Measurements from ENCODE around the gene MACO1.
"Not testable (repeated sequence)": the region's sequence is repeated elsewhere in the genome, so short reads cannot be mapped to it uniquely, and the experiment has no call there.

The MACO1 gene, protein sequence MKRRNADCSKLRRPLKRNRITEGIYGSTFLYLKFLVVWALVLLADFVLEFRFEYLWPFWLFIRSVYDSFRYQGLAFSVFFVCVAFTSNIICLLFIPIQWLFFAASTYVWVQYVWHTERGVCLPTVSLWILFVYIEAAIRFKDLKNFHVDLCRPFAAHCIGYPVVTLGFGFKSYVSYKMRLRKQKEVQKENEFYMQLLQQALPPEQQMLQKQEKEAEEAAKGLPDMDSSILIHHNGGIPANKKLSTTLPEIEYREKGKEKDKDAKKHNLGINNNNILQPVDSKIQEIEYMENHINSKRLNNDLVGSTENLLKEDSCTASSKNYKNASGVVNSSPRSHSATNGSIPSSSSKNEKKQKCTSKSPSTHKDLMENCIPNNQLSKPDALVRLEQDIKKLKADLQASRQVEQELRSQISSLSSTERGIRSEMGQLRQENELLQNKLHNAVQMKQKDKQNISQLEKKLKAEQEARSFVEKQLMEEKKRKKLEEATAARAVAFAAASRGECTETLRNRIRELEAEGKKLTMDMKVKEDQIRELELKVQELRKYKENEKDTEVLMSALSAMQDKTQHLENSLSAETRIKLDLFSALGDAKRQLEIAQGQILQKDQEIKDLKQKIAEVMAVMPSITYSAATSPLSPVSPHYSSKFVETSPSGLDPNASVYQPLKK

DNA sequence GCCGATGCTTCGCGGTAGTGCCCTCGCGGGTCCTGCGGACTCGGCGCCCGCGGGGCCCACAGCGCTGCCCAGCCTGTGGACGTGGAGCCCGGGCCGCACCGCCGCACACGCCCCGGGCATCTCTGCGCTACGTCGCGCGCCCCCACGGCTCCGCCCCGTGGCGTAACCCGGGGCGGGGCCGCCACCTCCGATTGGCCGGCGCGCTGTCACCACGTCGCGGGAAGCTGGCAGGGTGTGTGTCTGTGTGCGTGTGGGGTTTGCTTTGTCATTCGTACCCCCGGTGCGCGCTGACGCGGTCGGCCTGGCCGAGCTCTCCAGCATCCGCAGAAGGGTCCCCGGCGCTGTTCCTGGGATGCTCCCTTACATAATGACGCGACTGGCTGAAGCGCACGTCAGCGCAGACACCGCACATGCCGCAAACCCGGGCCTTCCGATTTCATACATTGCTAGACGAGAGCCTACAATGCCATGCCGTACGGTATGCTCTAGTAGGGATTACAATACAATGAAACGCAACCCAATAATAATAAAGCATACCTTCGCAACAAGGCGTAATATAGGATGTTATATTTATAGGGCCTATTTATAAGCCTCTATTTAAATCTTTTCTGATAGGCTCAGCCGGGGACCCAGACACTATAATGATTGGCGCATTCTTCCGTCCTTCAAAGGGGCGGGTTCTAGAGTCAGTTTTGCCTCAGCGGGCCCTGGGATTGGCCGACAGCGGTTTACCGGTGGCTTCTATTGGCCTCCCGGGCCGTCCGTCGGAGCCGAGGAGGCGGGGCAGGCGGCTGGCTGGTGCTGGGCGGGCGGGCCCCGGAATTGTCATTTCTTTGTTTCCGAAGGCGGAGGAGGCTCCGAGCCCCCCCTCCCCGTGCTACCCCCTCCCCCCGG is at the start of gene MACO1:
Gene MACO1, plus strand, starts transcription at position 825 of the 894 bp plus-strand sequence. CDS start 202 bp downstream, outside the sequence.
- DNase-seq (ENCODE audit: insufficient read length, low spot score) (peak; percentile 89), FAIRE-seq (peak; percentile 97)

DNA sequence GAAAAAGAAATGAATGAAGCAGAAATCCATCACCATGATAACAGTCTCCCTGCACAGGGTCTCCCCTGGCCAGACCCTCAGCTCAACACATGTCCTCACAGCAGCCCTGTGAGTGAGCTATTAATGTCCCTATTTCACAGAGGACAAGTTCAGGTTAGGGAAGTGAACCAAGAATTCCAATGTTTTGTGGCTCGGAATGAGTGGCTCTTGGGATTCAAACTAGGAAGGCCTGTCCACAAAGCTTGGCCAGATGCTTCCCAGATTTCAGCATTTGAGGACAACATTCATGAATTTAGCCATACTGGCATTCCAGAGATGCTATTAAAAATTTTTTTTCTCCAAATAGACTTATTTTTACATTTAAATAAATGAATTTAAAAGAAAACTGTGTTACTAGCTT is 48.2 kb upstream of the MACO1 start:
- not testable (repeated sequence) for FAIRE-seq; DNase-seq (ENCODE audit: insufficient read length, low spot score)

DNA sequence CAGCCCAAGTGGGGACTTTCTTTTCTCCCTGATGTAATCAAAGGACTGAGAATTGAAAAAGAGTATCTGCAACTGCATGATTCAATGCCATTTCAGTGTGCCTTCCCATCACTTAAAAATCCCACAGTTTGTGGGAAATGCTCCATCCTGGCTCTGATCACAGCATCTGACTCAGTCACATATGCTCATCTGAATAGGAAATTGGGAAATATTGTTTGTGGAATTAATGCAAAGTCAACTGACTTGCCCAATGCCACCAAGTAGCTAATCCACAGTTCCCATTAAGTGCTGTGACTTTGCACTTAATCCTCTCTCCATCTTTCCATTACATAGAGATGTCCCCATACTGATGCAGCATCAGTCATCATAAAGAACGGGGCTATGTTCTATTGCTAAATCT is 47.6 kb upstream of the MACO1 start:
- FAIRE-seq; DNase-seq (ENCODE audit: insufficient read length, low spot score): not testable (repeated sequence)

DNA sequence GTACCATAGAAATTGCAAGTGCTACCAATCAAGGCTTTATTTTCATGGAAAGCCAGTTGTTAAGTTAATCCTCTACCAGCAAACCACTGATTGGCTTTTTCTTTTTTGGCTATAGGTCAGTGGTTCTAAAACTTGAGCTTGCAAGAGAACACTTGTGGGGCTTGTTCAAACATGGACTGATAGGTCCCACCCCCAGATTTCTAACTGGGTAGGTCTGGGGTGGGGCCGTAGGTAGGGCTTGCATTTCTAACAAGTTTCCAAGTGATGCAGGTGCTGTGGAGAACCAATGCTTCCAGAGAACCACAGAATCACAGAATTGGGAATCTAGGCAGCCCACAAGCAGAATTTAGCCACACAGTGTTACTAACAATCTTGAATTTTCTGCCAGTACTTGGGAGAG is 46.8 kb upstream of the MACO1 start:
- DNase-seq (ENCODE audit: insufficient read length, low spot score) = not testable (repeated sequence)
- FAIRE-seq = peak; percentile 64

DNA sequence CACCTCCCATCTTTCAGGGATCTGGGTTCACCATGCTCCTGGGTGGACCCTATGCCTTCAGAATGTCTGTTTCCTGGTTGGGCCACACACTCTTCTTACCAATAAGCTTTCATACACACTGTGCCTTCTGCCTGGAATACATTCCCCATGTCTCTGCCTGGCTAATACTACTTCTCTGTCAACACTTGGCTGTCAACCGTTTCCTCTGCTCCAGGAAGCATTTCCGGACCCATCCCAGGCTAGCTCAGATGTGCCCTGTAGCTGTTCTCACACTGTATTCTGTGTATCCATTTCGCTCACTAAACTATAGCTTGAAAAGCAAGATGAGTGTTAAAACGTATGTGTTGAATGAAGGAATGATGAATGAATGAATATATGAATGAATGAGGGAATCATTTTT is 43.6 kb upstream of the MACO1 start:
- FAIRE-seq; DNase-seq (ENCODE audit: insufficient read length, low spot score): not testable (repeated sequence)

- not testable (repeated sequence) for DNase-seq (ENCODE audit: insufficient read length, low spot score); FAIRE-seq
These were observed 42.0 kb upstream of the MACO1 start for GRCh38 chr1:25388691-25389090.

DNA sequence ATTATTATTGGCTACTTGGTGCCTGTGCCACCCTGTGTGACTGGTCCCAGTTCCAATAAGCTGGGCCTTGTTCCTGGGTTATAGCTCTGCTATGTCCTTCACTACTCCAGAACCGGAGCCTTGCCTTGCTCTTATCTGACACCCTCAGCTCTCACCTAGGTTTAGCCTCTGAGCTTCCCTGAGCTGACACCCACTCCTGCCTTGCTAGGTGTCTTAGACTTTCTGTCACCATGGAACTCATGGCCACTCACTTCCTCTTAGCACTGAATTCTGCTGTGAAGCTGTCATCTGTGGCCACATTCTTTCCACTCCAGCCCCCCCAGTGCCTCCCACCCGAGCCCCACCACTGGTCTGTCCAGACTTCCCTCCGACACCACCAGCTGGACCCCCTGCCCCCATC is 41.0 kb upstream of the MACO1 start:
- FAIRE-seq; DNase-seq (ENCODE audit: insufficient read length, low spot score): not testable (repeated sequence)

- FAIRE-seq = no peak
- DNase-seq (ENCODE audit: insufficient read length, low spot score) = no peak
These were observed 37.9 kb upstream of the MACO1 start for GRCh38 chr1:25392841-25393240.

DNA sequence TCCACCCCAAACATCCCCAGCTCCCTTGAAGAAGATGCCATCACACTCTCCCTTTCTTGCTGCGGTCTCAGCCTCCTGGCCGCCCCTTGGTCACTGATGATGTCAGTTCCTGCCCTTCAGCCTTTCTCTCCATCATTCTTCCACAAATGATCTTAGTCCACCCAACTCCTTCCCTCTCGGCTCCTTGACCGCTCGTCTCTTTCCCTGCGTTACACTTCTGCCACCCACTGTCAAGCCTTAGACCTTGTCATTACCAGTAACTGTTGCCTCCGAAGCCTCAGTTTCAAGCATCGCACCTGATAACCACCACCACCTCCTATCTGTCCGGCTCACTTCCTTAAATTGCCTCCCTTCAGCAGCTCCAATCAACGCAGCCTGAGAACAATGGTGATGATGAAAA is 33.1 kb upstream of the MACO1 start:
- not testable (repeated sequence) for FAIRE-seq; DNase-seq (ENCODE audit: insufficient read length, low spot score)

GRCh38 chr1:25398079-25398478 is 32.6 kb upstream of the MACO1 start:
- DNase-seq (ENCODE audit: insufficient read length, low spot score); FAIRE-seq: not testable (repeated sequence)

GRCh38 chr1:25402947-25403803 is 27.5 kb upstream of the MACO1 start:
- peak; percentile 82 for FAIRE-seq
- not testable (repeated sequence) for DNase-seq (ENCODE audit: insufficient read length, low spot score)

- DNase-seq (ENCODE audit: insufficient read length, low spot score); FAIRE-seq: not testable (repeated sequence)
These were observed 24.9 kb upstream of the MACO1 start for GRCh38 chr1:25405731-25406305.

- DNase-seq (ENCODE audit: insufficient read length, low spot score); FAIRE-seq: not testable (repeated sequence)
These were observed 20.9 kb upstream of the MACO1 start for GRCh38 chr1:25409641-25410427.

DNA sequence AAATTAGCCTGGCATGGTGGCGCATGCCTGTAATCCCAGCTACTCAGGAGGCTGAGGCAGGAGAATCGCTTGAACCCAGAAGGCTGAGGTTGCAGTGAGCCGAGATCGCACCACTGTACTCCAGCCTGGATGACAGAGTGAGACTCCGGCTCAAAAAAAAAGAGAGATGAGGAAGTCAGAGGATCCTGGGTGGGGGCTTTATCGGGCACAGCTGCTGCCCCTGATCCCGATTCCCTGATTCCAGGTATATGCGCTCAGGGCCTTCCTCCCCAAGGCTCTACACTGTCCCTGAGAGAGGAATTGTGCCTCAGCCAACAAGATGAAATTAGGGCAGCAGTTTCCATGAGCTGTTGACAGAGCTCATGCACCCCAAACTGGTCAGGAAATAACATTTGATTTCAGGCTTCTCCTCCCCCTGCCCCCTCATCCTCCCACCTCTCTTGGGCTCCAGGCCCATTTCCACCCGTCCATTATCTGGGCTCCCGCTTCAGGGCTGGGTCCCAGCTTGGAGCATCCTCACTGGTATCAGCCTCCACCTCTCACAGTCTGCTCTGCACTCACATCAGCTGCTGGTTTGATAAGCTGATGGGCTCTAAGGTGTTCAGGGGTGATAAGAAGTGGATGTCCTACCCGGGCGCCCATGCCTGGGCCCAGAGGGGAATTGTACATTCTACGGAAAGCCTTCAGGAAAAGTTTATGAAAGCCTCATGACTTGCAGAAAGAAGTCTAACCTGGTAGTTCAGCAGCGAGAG is 17.6 kb upstream of the MACO1 start:
- FAIRE-seq; DNase-seq (ENCODE audit: insufficient read length, low spot score): not testable (repeated sequence)

- DNase-seq (ENCODE audit: insufficient read length, low spot score); FAIRE-seq: not testable (repeated sequence)
These were observed 16.5 kb upstream of the MACO1 start for GRCh38 chr1:25414157-25414556.

DNA sequence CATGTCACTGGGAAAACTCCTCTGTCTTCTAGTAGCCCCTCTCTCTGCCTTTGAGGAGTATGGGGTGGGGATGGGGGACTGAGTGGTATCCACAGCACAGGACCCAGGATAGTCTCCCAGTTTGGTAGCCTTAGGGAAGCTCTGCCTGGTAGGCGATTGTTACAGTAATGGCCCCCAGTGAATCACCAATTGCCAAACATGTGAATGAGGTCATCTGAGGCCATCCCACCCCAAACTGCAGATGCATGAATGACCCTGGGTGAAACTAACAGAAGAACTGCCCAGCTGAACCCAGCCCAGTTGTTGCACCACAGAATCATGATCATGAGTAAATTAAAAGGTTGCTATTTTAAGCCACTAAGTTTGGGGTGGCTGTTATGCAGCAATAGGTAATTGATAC is 16.1 kb upstream of the MACO1 start:
- DNase-seq (ENCODE audit: insufficient read length, low spot score); FAIRE-seq: not testable (repeated sequence)

GRCh38 chr1:25417280-25417679 is 13.4 kb upstream of the MACO1 start:
- FAIRE-seq; DNase-seq (ENCODE audit: insufficient read length, low spot score): not testable (repeated sequence)

- FAIRE-seq; DNase-seq (ENCODE audit: insufficient read length, low spot score): not testable (repeated sequence)
These were observed 11.4 kb upstream of the MACO1 start for GRCh38 chr1:25419339-25419738.
